ENCODE results near the gene SELENOK.

Gene SELENOK

GRCh38 chr3:53883008-53883407 lies 8.7 kb downstream of the SELENOK start:
- DNase-seq: no peak

DNA sequence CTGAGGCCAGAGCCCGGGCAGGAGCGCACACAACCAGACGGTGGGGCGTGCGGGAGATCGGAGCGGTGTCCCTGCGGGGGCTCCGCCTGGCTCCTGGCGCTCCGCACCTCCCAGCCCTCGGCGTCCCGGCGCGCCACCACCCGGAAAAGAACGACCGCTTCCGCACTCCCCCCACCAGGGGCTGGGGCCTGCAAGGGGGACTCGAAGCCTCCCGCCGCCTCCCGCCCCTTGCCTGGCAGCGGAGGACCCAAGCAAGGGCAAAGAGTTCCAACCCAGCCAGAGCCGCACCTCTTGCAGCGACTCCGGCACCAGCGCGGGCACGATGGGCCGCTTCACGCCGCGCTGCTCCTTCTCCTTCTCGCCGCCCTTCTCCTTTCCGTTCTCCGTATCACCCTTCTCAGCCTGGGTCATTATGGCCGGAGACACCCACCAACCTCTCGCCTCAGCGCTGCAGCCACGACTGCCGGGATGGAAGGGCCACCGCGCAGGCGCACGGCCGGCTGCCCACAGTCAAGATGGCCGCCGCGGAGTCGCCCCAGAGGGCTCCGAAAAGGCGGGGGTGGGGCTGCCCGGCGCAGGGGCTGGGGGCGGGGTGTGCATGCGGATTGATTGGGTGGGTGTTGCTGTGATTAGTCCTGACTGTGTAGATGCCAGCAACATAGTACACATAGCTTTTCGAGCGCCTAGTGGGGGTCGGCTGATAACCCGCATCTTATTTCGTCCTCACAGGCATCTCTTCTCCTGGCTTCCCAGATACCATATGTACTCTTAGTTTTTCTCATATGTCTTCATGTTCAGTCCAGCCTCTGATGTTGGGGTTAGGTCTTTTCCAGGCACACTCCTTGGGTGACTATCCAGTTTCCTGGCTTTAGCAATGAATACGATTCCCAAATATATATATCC lies 9.7 kb downstream of the SELENOK start, which contains the start of gene ACTR8:
Gene ACTR8, minus strand, starts transcription at position 462 of the 903 bp plus-strand sequence. Its CDS starts 51 bp downstream, at position 411.
- peak; percentile 73 to 85 (median 76) for DNase-seq

- no peak for DNase-seq
Observed at GRCh38 chr3:53880396-53881345, 11.0 kb downstream of the SELENOK start.

- DNase-seq: no peak
Observed at GRCh38 chr3:53865732-53866499, 25.7 kb downstream of the SELENOK start.

DNA sequence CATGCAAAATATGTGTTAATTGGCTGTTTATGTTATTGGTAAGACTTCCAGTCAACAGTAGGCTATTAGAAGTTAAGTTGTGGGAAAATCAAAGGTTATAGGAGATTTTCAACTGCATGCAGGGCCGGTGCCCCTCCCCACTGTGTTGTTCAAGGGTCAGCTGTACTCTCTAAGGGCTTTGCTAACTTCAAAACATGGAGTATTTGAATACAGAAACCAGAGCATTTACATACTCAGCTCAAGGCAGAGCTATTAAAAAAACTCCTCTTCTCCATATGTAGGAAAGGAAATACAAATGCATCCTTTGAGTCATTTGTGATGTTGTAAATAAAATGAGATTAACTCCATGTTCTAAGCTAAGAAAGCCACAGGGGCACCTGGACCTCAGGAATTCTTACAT lies 28.5 kb downstream of the SELENOK start:
- DNase-seq: no peak

- no peak for DNase-seq
Observed at GRCh38 chr3:53862241-53862640, 29.4 kb downstream of the SELENOK start.

GRCh38 chr3:53860196-53860595 lies 31.5 kb downstream of the SELENOK start:
- DNase-seq: no peak

GRCh38 chr3:53859178-53859577 lies 32.5 kb downstream of the SELENOK start:
- DNase-seq: no peak

DNA sequence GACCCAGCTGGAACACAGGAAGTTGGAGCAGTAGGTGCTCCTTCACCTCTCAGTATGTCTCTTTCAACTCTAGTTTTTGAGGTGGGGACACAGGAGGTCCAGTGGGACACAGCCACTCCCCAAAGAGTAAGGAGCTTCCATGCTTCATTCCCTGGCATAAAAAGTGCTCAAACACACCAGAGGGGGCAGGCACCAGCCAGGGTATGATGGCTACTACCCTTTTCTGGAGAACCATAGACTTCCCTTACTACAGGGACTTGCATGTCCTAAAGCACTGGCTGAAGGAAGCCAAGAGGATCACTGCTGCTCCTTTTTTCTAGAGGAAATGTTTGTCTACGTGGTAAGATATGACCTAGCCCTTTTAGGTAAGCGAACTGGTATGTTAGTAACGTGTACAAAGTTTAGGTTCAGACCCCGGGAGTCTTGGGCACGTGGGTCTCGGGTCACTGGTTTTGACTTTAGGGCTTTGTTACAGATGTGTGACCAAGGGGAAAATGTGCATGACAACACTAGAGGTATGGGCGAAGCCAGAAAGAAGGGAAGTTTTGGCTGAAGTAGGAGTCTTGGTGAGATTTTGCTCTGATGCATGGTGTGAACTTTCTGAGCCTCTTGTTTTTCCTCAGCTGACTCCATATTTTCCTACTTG lies 33.4 kb downstream of the SELENOK start:
- no peak for DNase-seq

- no peak for DNase-seq
Observed at GRCh38 chr3:53856964-53857363, 34.7 kb downstream of the SELENOK start.

GRCh38 chr3:53850895-53851294 lies 40.8 kb downstream of the SELENOK start:
- no peak for DNase-seq

DNA sequence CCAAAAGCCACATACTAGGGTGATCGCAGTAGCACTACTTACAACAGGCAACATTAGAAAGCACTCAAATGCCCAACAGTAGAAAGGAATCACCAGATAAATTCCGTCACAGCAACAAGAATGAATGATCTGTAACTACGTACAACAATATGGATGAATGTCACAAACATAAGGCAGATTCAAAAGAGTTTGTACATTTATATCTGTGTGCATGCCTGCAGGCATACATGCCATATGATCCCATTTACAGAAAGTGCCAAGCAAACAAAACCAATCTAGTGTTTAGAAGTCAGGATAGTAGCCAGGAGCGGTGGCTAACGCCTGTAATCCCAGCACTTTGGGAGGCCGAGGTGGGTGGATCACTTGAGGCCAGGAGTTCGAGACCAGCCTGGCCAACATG lies 41.7 kb downstream of the SELENOK start:
- no peak for DNase-seq

GRCh38 chr3:53846851-53847155 lies 44.9 kb downstream of the SELENOK start:
- DNase-seq: no peak

- peak in 1 of 5 donors; percentile 18 for DNase-seq
Observed at GRCh38 chr3:53846134-53846850, 45.4 kb downstream of the SELENOK start, which contains the start of the genes CHDH and IL17RB. Gene CHDH (minus strand): TSS chr3:53846419. CDS start chr3:53824008, 22,411 bp downstream. Gene IL17RB (plus strand): TSS chr3:53846568. CDS start chr3:53846589, 21 bp downstream.

- DNase-seq: no peak
Observed at GRCh38 chr3:53845881-53846133, 45.9 kb downstream of the SELENOK start.

DNA sequence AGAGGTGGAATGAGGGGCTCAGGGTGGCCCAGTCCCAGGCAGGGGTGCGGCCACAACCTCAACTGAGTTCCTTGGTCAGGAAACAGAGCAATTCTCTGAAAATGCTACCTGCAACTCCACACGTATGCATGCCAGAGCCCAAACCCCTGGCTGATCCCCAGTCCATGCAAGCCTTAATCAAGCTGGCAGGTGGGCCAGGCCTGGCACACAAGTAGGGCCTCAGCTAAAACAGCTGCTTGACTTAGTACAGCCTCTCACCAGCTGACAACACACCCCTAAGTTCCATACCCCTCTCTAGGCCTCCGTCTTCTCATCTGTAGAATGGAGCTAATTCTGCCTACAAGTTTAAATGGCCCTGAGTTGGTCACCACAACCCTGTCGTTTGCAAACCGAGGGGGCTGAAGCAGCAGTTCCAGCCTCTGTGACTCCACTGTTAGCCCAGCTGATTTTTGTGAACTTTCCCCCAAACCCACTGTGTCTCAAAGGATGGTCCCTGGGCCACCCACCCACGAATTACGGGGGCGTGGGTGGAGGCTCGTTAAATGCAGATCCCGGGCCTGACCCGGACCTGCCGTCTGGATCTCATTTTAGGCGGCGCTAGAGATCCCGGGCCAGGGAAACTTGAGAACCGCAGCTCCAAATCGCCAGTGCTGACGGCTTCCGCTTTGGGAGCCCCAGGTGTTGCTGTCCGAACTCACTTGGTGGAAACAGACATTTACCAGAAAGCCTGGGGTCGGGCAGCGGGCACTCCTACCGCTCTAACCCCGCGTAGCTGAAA lies 46.4 kb downstream of the SELENOK start:
- no peak for DNase-seq

DNA sequence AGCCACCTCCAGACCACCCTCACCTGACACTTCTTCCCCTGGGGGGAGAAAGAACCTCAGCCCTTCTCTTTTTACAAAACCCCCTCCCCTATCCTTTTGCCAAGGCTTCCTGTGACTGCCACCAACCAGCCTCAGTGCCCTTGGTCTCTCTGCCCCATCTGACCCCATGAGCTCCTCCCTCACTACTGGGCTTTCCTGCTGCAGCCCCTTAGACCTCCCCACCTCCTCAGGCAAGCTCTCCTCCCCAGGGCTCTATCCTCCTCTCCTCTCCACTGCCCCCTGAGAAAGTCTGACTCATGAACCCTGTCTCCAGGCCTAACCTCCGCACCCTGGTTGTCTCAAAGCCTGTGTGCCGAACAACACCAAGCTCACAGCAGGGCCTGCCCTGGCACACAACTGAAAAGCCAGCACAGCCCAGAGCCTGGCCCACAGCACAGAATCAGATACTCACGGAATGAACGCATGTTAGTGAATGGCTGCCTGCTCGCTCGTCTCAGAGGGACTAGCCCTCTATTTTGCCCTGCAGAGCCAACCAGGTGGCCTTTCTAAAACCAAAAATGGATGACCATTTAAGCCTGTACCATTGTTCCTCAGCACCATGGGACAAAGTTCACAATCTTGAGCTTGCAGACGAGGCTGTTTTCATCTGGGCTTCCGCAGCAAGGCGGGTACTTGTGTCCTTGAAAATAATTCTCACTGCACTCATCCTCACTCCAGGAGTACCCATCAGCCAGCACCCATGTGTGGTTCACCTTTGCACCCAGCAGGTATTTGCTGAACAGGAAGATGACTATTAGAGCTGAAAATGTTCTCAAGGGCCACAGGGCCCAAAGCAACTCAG lies 47.2 kb downstream of the SELENOK start:
- no peak for DNase-seq

DNA sequence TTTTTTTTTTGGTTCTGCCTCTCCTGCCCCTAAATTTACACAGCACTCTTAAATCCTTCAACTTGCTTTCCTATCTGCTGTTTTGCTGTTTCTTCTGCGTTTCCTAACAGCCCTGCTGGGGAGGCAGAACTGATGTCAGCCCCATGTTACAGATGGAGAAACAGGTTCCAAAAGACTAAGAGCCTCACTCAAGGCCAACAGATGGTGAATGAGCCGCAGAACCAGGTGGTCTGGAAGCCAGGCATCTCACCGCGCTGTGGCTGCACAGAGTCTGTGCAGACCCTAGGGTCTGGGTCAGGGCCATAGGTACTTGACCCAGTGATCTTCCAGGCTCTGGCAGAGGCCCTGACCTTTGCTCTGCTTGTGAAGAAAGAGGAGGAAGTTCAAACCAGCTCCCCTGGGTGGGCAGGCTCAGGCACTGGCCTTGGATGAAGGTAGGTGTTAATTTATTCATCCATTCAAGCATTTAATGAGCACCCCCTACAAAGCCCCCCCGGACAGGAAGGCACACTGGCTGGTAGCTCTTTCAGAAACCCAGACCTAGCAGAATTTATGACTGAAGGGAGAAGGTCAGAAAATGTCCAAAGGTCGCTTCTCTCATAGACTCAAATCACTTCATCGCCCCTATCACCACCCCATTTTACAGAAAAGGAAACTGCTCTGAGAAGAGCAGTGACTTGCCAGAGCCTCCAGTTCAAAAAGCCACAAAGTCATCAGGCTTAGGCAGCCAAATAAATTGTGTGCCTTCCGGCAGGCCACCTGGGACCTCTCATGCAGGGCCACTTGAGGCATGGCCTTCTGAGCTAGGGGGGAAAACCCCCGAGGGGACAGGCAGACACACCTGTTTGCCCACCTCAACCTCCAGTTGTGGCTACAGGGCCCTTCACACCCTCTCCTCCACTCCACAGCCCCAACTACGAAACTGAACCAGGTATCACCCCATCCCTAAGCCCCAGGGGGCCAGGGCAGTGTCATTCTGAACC lies 48.2 kb downstream of the SELENOK start:
- no peak for DNase-seq

Measured in T-helper 1 cell (primary cell).